GM19023 (cell line): Measurements from ENCODE around the gene HMGB4.

Experiments
- ATAC-seq: cut with Tn5 transposase; IDR thresholded peaks from one replicate; pipeline ENCODE4 v1.9.1; 2021; ENCODE audit warnings: mild to moderate bottlenecking, moderate library complexity; ENCODE audit not compliant: unreplicated experiment

Gene HMGB4

GRCh38 chr1:33846861-33847260 is 17.0 kb upstream of the HMGB4 start:
- ATAC-seq: no peak

GRCh38 chr1:33848205-33848937 is 15.5 kb upstream of the HMGB4 start:
- no peak for ATAC-seq

- ATAC-seq: no peak
Measured at GRCh38 chr1:33849211-33849610, 14.7 kb upstream of the HMGB4 start.

GRCh38 chr1:33850481-33850880 is 13.4 kb upstream of the HMGB4 start:
- ATAC-seq: no peak

GRCh38 chr1:33852711-33853110 is 11.2 kb upstream of the HMGB4 start:
- ATAC-seq: no peak

GRCh38 chr1:33853431-33853830 is 10.4 kb upstream of the HMGB4 start:
- ATAC-seq: no peak

GRCh38 chr1:33854091-33854490 is 9.8 kb upstream of the HMGB4 start:
- no peak for ATAC-seq

GRCh38 chr1:33860671-33861070 is 3.2 kb upstream of the HMGB4 start:
- no peak for ATAC-seq

GRCh38 chr1:33864460-33865389 is 846 bp downstream of the HMGB4 start:
- no peak for ATAC-seq

- no peak for ATAC-seq
Measured at GRCh38 chr1:33866281-33866680, 2.4 kb downstream of the HMGB4 start.

- no peak for ATAC-seq
Measured at GRCh38 chr1:33867684-33868083, 3.8 kb downstream of the HMGB4 start.

GRCh38 chr1:33872275-33872674 is 8.4 kb downstream of the HMGB4 start:
- no peak for ATAC-seq

GRCh38 chr1:33872683-33873082 is 8.8 kb downstream of the HMGB4 start:
- no peak for ATAC-seq

GRCh38 chr1:33874636-33875035 is 10.8 kb downstream of the HMGB4 start:
- no peak for ATAC-seq

GRCh38 chr1:33875862-33876261 is 12.0 kb downstream of the HMGB4 start:
- no peak for ATAC-seq

- ATAC-seq: no peak
Measured at GRCh38 chr1:33876970-33877650, 13.2 kb downstream of the HMGB4 start.

- no peak for ATAC-seq
Measured at GRCh38 chr1:33878392-33878791, 14.5 kb downstream of the HMGB4 start.

- no peak for ATAC-seq
Measured at GRCh38 chr1:33880305-33880704, 16.4 kb downstream of the HMGB4 start.

GRCh38 chr1:33886496-33886895 is 22.6 kb downstream of the HMGB4 start:
- no peak for ATAC-seq

- ATAC-seq: no peak
Measured at GRCh38 chr1:33893147-33893830, 29.4 kb downstream of the HMGB4 start.

GRCh38 chr1:33895396-33895795 is 31.5 kb downstream of the HMGB4 start:
- ATAC-seq: no peak
